ENCODE results near the gene CYP4F11. TPM values are rescaled to one million over a fixed set of nuclear protein-coding genes. Genes with fewer than 3 reads are reported as not detected.
"Not testable (repeated sequence)": the region's sequence is repeated elsewhere in the genome, so short reads cannot be mapped to it uniquely, and the experiment has no call there.

Gene CYP4F11
- total RNA-seq, 1 donor from 2014 or later, result 9.3 TPM

- no peak for DNase-seq (ENCODE audit: low spot score)
Measured at GRCh38 chr19:15874821-15875474, 59.4 kb downstream of the CYP4F11 start.

GRCh38 chr19:15873771-15874170 is 60.6 kb downstream of the CYP4F11 start:
- not testable (repeated sequence) for DNase-seq (ENCODE audit: low spot score)

GRCh38 chr19:15871570-15871969 is 62.8 kb downstream of the CYP4F11 start:
- DNase-seq (ENCODE audit: low spot score), result no peak

- DNase-seq (ENCODE audit: low spot score), result no peak
Measured at GRCh38 chr19:15869873-15870272, 64.5 kb downstream of the CYP4F11 start.

- DNase-seq (ENCODE audit: low spot score), result peak; percentile 61
Measured at GRCh38 chr19:15869109-15869555, 65.2 kb downstream of the CYP4F11 start.

- DNase-seq (ENCODE audit: low spot score), result no peak
Measured at GRCh38 chr19:15866636-15867035, 67.7 kb downstream of the CYP4F11 start.

- DNase-seq (ENCODE audit: low spot score), result no peak
Measured at GRCh38 chr19:15864824-15865223, 69.5 kb downstream of the CYP4F11 start.

- no peak for DNase-seq (ENCODE audit: low spot score)
Measured at GRCh38 chr19:15863272-15863671, 71.1 kb downstream of the CYP4F11 start.

- DNase-seq (ENCODE audit: low spot score), result no peak
Measured at GRCh38 chr19:15862444-15862843, 71.9 kb downstream of the CYP4F11 start.

Other genes with a start within 250 kb of the CYP4F11 start
- not detected for gene OR10H2, start 206.5 kb downstream of the CYP4F11 start, total RNA-seq
- gene OR10H3, start 196.5 kb downstream of the CYP4F11 start, total RNA-seq, result not detected
- not detected for gene OR10H5, start 146.9 kb downstream of the CYP4F11 start, total RNA-seq
- 0.60 TPM for gene OR10H1, start 118.9 kb downstream of the CYP4F11 start, total RNA-seq
- gene CYP4F2, start 36.5 kb downstream of the CYP4F11 start, total RNA-seq, result 2.2 TPM
- gene OR10H4, start 14.5 kb upstream of the CYP4F11 start, total RNA-seq, result not detected
- 422 TPM for gene TPM4, start 142.0 kb upstream of the CYP4F11 start, total RNA-seq
- 70.8 TPM for gene RAB8A, start 177.4 kb upstream of the CYP4F11 start, total RNA-seq
- 10.6 TPM for gene HSH2D, start 209.2 kb upstream of the CYP4F11 start, total RNA-seq
- gene CIB3, start 239.0 kb upstream of the CYP4F11 start, total RNA-seq, result not detected

Data from ureter (tissue), 1 donor.